GM19438 (cell line): ENCODE measurements around the gene IL10RA.
"Not testable (repeated sequence)": the region's sequence is repeated elsewhere in the genome, so short reads cannot be mapped to it uniquely, and the experiment has no call there.

ENCODE experiments used
- ATAC-seq: cut with Tn5 transposase; IDR thresholded peaks from one replicate; pipeline ENCODE4 v1.9.1; 2021; ENCODE audit warnings: low read depth; ENCODE audit not compliant: unreplicated experiment

The IL10RA gene

GRCh38 chr11:118005224-118006152, 19.3 kb downstream of the IL10RA start:
- ATAC-seq = no peak

DNA sequence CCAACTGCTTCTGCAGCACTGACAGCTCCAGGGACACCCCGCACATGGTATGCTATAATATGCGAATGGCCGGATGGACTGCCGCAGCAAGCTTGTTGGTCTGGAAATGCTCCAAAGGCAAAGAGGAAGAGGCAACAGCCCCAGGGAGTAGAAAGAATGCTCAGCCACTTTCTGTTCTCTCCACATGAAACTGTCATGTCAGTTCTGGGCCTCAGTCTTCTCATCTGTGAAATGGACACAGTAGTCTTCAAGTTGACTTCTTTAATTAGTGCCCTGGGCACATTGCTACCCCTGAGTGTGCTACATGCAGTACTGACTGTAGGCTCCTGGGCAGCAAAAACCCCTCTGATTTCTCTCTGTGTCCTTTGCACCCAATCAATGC, 19.9 kb downstream of the IL10RA start:
- no peak for ATAC-seq

DNA sequence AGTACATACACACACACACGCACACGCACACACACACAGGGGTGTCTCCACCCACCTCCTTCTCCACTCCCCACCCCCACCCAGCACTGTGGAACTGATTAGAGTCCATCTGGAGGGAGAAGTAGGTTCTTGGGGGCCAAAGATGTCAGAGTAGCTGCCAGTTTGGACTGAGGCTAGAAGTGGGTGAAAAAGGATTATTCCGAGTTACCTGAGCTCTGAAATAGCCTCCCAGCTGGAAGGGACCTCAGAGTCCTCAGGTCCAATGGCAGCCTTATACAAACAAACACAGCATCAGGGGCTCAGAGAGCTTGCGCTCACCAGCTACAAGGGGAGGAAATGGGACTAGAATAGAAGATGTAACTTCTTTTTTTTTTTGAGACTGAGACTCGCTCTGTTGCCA, 20.8 kb downstream of the IL10RA start:
- no peak for ATAC-seq

DNA sequence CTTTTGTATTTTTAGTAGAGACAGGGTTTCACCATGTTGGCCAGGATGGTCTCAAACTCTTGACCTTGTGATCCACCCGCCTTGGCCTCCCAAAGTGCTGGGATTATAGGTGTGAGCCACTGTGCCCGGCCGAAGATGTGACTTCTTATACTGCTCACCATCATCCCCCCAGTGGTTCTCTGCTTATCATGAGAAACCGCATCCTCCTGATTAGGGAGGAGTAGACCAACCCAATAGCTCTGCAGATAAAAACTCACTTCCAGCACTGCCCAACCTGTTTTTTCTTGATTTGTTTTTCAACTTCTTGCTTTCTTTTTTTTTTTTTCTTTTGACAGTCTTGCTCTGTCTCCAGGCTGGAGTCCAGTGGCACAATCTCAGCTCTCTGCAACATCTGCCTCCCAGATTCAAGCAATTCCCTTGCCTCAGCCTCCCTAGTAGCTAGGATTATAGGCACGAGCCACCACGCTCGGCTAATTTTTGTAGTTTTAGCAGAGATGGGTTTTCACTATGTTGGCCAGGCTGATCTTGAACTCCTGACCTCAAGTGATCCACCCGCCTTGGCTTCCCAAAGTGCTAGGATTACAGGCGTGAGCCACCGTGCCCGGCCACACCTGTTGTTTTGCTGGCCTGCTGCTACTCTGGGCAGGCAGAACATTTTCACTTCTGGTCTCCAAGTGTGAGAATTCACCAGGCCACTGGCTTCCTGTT, 21.5 kb downstream of the IL10RA start:
- ATAC-seq = not testable (repeated sequence)

DNA sequence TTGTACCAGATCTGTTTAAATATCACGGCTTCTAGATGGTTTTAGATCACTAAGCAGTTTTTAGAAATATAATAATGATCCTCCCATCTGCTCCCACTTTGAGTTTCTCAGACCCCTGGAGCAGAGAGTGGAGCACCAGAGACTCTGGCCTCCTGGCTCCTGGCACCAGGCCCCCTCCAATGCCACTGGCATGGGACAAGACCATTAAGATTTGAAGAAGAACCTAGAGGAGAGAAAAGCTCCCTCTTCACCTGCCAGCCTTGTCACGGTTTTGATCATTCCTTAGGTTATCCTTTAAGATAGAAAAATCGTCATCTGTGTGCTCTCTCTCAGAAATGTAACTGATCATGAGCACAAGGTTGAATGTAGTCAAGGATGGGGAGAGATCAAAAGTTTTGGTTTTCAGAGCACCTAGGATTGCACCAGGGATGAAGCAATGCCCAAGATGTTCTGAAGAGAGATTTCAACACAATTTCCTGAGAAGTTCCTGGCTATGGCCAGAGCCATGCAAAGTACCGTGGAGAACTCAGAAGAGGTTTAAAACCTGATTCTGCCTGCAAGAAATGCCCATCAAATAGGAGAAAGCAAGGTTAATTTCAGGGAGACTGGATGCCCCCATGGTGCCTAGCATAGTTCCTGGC, 22.2 kb downstream of the IL10RA start:
- ATAC-seq = no peak

DNA sequence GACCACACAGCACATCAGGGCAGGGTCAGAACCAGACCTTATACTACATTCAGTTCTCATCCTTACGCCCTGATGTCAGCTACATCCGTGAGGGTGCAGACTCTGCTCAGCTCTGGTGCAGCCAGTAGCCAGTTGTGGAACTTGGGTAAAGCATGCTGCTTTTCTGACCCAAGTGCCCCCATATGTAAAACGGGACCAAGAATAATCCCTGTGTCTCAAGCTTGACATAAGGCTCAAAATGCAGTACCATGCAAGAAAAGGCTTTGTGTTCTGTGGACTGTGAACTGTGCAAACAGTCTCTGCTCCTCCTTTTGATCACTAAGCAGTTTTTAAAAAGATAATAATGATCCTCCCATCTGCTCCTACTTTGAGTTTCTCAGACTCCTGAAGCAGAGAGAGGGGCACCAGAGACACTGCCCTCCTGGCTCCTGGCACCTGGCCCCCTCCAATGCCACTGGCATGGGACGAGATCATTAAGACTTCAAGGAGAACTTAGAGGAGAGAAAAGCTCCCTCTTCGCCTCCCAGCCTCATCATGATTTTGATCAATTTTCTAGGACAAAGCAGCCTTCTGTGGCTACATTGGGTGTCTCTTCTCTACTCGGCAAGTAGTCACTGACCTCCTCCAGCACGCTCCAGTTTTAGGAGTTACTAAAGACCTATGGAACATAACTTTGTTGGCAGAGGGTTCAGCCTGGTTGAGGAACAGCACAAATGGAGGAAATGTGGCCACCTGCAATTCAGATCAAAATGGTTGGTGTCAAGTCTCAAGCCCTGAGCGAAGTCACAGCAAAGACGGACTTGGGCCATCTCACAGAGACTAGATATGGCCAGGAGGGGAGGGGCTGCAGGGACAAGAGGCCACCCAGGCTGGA, 23.9 kb downstream of the IL10RA start:
- ATAC-seq = peak; percentile 9

DNA sequence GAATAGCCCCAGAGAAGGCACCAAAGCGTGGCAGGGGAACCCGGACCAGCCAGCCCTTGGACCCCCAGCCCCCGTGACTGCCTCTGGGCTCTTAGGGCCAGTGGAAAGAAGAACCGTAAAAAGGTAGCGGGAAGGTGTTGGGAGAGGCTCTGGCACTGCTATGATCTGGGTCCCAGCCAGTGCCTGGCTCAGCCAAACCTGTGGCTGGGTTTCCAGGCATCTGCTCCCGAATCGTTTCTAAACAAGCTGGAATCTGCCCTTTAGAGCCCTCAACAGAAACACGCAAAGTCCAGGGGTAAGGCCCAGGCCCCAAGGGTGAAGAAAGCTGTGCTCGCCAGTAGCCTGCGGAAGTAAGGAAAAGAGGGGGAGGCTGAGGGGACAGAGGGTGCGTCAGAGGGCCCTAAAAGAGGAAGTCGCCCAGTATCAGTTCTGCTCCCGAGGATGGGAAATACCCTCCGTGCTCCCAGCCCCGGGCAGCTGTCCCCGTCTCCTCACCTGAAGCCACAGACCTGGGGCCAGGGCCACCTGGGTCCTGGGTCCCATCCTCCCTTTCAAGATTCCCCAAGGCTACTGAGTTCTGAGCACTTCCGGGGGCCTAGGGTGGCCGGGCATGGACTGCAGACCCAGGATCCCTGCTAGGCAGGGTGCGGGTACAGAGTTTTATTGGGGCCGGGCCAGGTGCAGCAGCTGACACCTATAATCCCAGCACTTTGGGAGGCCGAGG, 24.7 kb downstream of the IL10RA start:
- peak; percentile 72 for ATAC-seq

GRCh38 chr11:118012083-118012669, 26.0 kb downstream of the IL10RA start:
- no peak for ATAC-seq

GRCh38 chr11:118014022-118014421, 27.8 kb downstream of the IL10RA start:
- no peak for ATAC-seq

GRCh38 chr11:118015385-118015841, 29.2 kb downstream of the IL10RA start:
- ATAC-seq = no peak

- ATAC-seq = no peak
Measured at GRCh38 chr11:118016104-118016503, 29.9 kb downstream of the IL10RA start.

DNA sequence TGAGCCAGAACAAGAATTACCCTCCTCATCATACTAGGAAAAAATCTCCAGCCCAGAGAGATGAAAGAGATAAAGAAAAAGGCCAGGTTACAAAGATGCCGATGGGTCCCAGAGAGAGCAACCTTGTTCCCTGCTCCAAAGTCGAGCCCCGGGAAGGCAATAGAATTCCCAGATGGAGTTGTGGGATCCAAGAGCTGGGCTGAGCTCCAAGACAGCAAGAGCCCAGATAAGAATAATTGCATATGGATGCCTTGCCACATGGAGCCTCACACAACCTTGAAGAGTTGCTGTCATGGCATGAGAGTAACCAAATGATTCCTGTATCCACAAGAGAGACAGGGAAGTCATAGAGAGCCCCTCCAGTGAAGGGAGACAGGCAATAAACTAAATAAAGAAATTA, 30.9 kb downstream of the IL10RA start:
- no peak for ATAC-seq

- no peak for ATAC-seq
Measured at GRCh38 chr11:118017631-118018315, 31.6 kb downstream of the IL10RA start.

GRCh38 chr11:118018401-118018800, 32.2 kb downstream of the IL10RA start:
- ATAC-seq = no peak

DNA sequence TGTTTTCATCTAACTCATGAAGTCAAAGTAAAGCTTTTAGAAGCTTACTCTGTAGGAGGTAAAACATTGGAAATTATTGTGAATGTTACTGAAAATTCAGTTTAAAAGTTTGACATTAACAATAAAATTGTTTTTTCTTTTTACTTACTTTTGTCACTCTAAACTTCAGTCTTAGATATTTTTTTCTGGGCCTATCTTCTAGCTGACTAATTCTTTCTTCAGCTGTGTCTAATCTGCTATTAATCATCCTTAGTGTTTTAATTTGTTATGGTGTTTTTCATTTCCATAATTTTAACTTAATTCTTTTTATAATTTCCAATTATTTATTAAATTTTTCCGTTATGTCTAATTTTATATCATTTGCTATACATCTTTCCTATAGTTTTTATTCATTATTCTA, 35.0 kb downstream of the IL10RA start:
- ATAC-seq = no peak

DNA sequence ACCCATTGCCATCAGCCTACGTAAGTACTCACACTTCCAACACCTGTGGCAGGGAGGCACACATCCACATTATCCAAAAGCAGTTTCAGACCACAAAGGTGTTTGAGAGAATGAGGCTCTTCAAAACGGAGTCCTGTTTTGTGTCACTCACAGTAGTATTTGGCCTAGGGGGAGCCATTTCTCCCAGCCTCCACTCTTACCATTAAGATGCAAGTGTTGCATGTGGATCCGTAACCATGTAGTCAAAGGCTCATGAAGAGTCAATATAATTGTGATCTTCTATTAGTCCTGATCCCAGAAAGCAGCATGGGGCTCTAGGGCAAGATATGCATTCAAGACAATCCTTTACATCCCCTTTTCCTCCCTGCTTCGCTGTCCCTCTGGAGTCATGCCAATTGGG, 41.5 kb downstream of the IL10RA start:
- no peak for ATAC-seq

- ATAC-seq = no peak
Measured at GRCh38 chr11:118028626-118029025, 42.4 kb downstream of the IL10RA start.

DNA sequence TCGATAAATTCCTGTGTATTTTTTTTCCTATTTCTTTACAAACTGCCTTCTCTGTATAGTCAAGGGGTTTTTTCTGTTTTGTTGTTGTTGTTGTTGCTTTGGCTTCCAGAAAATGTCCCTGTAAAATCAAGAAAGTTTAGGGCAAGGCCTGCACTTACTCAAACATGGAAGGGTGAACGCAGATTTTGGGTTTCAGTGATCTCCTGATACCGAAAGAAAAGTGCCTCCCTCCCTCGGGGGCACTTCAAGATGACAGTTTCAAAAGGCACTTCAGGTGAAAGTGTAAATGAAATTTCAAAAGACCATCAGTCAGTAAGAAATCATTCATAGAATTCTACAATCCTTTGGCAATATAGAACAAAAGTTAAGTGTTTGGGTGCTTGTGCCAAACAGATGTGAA, 47.2 kb downstream of the IL10RA start:
- no peak for ATAC-seq

GRCh38 chr11:118042141-118042540, 55.9 kb downstream of the IL10RA start:
- ATAC-seq = no peak
